Epithelial cell of esophagus (primary cell): ENCODE measurements around the gene BABAM2.

Experiments
- DNase-seq: peaks from one replicate; pipeline ENCODE4 v3.0.0; 2010; ENCODE audit warnings: low read depth
- H3K4me3 ChIP-seq: 2 replicates; pipeline ENCODE4 v1.5.1; 2011; ENCODE audit warnings: mild to moderate bottlenecking, low read length, control low read depth
- TF ChIP-seq, protein P1 (sequence below): IDR thresholded peaks from 2 replicates; pipeline ENCODE4 v1.5.1; 2011; ENCODE audit warnings: low read depth, mild to moderate bottlenecking, low read length, control low read depth, inconsistent platforms; ENCODE audit not compliant: insufficient read depth; ENCODE audit errors: missing control alignments

Gene BABAM2

DNA sequence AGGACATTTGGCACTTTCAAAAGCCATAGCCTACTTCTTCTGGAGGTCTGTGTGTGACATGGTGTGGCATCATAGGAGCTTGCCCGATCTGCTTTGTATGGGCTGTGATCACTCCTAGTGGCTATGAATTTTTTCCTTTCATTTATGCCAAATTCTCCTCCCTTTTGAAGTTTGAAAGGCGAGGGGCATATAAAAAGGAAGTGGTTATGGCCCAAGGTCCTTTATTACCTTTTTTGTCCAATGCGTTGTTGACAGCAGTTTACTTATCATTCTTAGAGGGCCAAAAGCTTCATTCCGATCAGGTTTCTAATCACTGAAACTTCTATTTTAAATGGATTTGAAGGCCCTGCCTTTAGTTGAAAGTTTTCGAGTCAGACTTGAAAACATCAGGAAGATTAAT is 277.8 kb downstream of the BABAM2 start:
- no peak for DNase-seq
- no peak overlapping the region for H3K4me3 ChIP-seq
- TF ChIP-seq, protein P1, sequence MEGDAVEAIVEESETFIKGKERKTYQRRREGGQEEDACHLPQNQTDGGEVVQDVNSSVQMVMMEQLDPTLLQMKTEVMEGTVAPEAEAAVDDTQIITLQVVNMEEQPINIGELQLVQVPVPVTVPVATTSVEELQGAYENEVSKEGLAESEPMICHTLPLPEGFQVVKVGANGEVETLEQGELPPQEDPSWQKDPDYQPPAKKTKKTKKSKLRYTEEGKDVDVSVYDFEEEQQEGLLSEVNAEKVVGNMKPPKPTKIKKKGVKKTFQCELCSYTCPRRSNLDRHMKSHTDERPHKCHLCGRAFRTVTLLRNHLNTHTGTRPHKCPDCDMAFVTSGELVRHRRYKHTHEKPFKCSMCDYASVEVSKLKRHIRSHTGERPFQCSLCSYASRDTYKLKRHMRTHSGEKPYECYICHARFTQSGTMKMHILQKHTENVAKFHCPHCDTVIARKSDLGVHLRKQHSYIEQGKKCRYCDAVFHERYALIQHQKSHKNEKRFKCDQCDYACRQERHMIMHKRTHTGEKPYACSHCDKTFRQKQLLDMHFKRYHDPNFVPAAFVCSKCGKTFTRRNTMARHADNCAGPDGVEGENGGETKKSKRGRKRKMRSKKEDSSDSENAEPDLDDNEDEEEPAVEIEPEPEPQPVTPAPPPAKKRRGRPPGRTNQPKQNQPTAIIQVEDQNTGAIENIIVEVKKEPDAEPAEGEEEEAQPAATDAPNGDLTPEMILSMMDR = no peak

DNA sequence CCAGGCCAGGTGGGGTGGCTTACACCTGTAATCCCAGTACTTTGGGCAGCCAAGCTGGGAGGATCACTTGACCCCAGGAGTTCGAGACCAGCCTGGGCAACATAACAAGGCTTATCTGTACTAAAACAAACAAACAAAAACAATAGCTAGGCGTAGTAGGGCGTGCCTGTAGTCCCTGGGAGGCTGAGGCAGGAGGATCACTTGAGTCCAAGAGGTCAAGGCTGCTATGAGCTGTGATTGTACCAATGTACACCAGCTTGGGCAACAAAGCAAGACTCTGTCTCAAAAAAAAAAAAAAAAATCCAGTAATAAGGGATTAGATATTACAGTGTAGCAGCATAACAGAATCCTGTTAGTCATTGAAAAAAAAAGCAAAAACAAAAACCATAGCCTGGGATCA is 279.0 kb downstream of the BABAM2 start:
- TF ChIP-seq, protein P1 = no peak
- H3K4me3 ChIP-seq = no peak overlapping the region
- DNase-seq = no peak

DNA sequence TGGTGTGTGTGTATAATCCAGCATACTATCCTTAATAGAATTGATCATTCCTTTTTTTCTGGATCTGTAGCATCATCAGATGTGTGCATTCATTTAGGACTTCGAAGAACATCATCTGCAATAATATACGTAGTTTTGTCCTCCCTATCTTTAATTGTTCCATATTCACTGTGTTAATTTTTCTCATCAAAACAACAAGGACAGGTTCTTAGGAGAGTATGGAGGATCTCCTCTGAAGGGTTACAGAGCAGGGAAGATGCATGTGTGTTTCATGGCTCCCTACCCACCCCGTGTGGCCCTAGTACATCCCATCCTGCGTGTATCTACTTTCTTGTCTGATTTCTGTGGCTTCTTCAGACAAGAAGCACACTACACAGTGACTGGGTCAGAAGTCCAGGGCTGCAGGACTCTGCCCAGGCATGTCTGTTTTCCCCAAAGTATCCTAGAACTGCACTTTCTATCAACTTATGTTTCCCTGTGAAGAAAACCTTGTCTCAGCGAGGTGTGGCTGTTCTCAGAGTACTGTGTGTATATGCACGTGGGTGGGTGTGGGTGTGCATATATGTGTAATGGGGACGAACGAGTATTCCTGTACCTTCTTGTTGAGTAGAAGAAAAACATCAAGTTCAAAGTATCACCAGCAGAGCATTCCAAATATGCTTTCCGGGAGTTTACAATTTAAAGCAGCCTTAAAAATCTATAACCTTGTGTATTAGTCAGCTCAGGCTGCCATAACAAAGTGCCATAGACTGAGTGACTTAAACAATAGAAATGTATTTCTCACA is 281.8 kb downstream of the BABAM2 start:
- H3K4me3 ChIP-seq = no peak overlapping the region
- TF ChIP-seq, protein P1 = no peak

DNA sequence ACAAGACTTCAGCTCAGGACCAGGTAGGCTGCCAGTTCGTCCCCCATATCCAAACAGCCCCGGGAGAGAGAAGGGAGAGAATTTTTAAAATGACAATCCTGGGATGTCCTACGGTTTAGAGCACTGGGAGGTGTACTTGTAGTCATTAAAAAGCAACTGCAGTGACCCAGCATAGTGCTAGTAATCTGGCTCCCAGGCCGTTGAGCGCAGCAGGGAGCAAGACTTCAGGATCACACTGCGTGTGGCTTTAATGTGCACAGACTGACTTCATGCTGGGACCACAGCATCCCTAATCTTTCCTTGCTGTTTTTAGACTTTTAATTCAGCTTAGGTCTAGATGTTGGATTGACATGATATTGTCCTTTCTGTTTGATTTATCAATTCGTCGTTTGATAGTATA is 282.8 kb downstream of the BABAM2 start:
- no peak for DNase-seq
- TF ChIP-seq, protein P1 = no peak
- no peak overlapping the region for H3K4me3 ChIP-seq

More for the DNA sequence above, 281.8 kb downstream of the BABAM2 start:
- DNase-seq = peak; percentile 98

DNA sequence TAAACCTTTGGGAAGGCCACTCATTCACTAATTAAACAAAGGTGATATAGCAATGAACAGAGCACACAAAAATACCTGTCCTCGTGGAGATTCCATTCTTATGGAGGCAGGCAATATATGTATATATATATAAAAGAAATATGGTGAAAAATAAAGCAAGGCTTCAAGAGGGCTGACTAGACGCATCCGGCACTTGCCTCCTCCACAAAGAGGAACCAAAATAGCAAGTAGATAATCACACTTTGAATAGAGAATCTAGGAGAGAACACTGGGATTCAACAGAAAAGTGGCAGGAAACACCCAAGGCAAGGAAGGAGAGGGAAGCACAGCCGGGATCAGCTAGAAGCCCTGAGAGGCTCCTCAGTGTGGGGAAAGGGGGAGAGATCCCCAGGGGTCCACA is 283.7 kb downstream of the BABAM2 start:
- H3K4me3 ChIP-seq = no peak overlapping the region
- TF ChIP-seq, protein P1 = no peak
- DNase-seq = no peak

DNA sequence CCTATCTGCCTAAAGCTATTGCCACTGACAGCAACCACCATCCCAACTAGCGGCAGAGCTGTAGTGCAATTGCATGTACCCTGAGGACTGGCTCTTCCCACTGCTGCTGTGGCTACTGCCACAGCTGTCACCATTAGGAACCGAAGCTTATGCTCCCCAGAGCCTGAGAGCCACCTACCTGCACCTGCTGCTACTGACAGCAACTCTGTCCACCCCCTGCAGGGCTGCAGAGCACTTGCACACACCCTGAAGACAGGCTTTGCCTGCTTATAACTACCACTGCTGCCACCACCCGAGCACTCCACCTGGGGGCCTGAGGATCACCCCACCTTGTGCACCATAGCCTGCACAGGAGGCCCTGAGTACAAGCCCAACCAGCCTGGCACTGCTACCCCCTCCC is 284.5 kb downstream of the BABAM2 start:
- peak; percentile 11 for DNase-seq
- H3K4me3 ChIP-seq = no peak overlapping the region
- TF ChIP-seq, protein P1 = peak; percentile 26

DNA sequence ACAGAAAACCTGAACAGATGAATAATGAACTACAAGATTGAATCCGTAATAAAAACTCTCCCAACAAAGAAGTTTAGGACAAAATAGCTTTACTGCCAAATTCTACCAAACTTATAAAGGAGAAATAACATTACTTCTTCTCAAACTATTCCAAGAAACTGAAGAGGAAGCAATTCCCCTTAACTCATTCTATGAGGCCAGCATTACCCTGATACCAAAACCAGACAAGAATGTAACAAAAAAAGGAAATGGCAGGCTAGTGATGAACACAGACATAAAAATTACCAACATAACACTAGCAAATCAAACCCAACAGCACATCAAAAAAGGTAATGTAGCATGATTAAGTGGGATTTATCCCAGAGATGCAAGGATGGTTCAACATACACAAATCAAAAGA is 288.4 kb downstream of the BABAM2 start:
- TF ChIP-seq, protein P1 = no peak
- no peak for DNase-seq
- no peak overlapping the region for H3K4me3 ChIP-seq
